ENCODE measurements around the gene LGR6. TPM values are rescaled to one million over a fixed set of nuclear protein-coding genes. Genes with fewer than 3 reads are reported as not detected.

LGR6 gene
- not detected in 2 replicates for total RNA-seq

GRCh38 chr1:202193614-202194327, at the start of gene LGR6:
TSS of gene LGR6 (plus strand) at chr1:202193799. CDS start at chr1:202193990, 191 bp downstream.

GRCh38 chr1:202144402-202145067, 49.1 kb upstream of the LGR6 start, which contains the start of gene ARL8A:
TSS of gene ARL8A (minus strand) at chr1:202144737. CDS start at chr1:202144572, 165 bp downstream.

GRCh38 chr1:202160377-202160940, 33.1 kb upstream of the LGR6 start, which contains the start of gene PTPN7:
TSS of gene PTPN7 (minus strand) at chr1:202160602. CDS start at chr1:202159402, 1,200 bp downstream.

GRCh38 chr1:202348509-202349205, 155.1 kb downstream of the LGR6 start, which contains the start of gene PPP1R12B:
TSS of gene PPP1R12B (plus strand) at chr1:202348699. CDS start at chr1:202348852, 153 bp downstream.

Other genes with a start within 250 kb of the LGR6 start
- gene LMOD1, start 247.3 kb upstream of the LGR6 start, total RNA-seq, result under 0.01 and 0.15 TPM in 2 replicates
- gene TIMM17A, start 238.3 kb upstream of the LGR6 start, total RNA-seq, result 110 and 123 TPM in 2 replicates
- gene RNPEP, start 211.2 kb upstream of the LGR6 start, total RNA-seq, result 50.9 and 54.6 TPM in 2 replicates
- gene ELF3, start 183.2 kb upstream of the LGR6 start, total RNA-seq, result 0.30 and 0.32 TPM in 2 replicates
- gene GPR37L1, start 70.9 kb upstream of the LGR6 start, total RNA-seq, result not detected in 2 replicates
- 21.8 and 39.2 TPM in 2 replicates for gene ARL8A, start 49.1 kb upstream of the LGR6 start, total RNA-seq
- gene PTPN7, start 33.2 kb upstream of the LGR6 start, total RNA-seq, result 0.30 and 3.2 TPM in 2 replicates
- 66.6 and 70.7 TPM in 2 replicates for gene UBE2T, start 148.1 kb downstream of the LGR6 start, total RNA-seq
- gene PPP1R12B, start 154.9 kb downstream of the LGR6 start, total RNA-seq, result 8.8 and 9.9 TPM in 2 replicates

Measured in epithelial cell of umbilical artery (primary cell).